GM12801 (cell line): ENCODE data around the gene HBM.

Experiments used
- CTCF ChIP-seq: IDR thresholded peaks from one replicate; pipeline ENCODE4 v1.5.1; 2011; ENCODE audit warnings: control low read depth; ENCODE audit not compliant: insufficient read length; ENCODE audit errors: extremely low read depth

HBM gene

GRCh38 chr16:212999-213398 is 47.2 kb downstream of the HBM start:
- TF ChIP-seq CTCF = no peak
